Prostate gland (tissue), 2 donors: ENCODE results near the gene TRIP6. TPM values are rescaled to one million over a fixed set of nuclear protein-coding genes. Genes with fewer than 3 reads are reported as not detected.

Experiments
- DNase-seq: peaks from one replicate; pipeline ENCODE4 v3.0.0-alpha.2; 2019; ENCODE audit warnings: low spot score
- H3K27ac ChIP-seq, 2 donors: fragments of 200-600 bp; sonication (generic); 2 replicates each; pipeline ENCODE4 v1.5.1; 2017 to 2019
- H3K27me3 ChIP-seq: fragments of 200-600 bp; sonication (generic); replicated peaks from 2 replicates; pipeline ENCODE4 v1.5.1; 2019; ENCODE audit not compliant: insufficient read depth
- H3K36me3 ChIP-seq, 2 donors: fragments of 200-600 bp; sonication (generic); 1 replicate in 1 of 2; 2 replicates in 1 of 2; pipeline versions ENCODE4 v1.5.1 to v1.8.1; 2017 to 2019
- H3K4me1 ChIP-seq: fragments of 200-600 bp; sonication (generic); replicated peaks from 2 replicates; pipeline ENCODE4 v1.5.1; 2019
- H3K4me3 ChIP-seq, 2 donors: fragments of 200-600 bp; sonication (generic); 2 replicates each; pipeline ENCODE4 v1.5.1; 2017 to 2019
- H3K9me3 ChIP-seq: fragments of 200-600 bp; sonication (generic); 2 replicates; pipeline ENCODE4 v1.5.1; 2017
- POLR2A ChIP-seq: fragments of 450-650 bp; IDR thresholded peaks from one replicate; pipeline ENCODE4 v1.6.1; 2016; ENCODE audit warnings: antibody characterized with exemption, mild to moderate bottlenecking
- POLR2AphosphoS5 ChIP-seq: sonication (generic); formaldehyde crosslinking; IDR thresholded peaks from one replicate; pipeline ENCODE4 v1.6.1; 2017; ENCODE audit warnings: antibody characterized with exemption
- WGBS: methylation state at CpG from one replicate; pipeline ENCODE4 v1.1.5; 2018; 5-methylcytosine and 5-hydroxymethylcytosine counted together
- intact Hi-C: fragments of 100-400 bp; cut with DNase I; formaldehyde crosslinking; loops from one replicate; pipeline ENCODE4 v1.14.2; 2022
- total RNA-seq, 2 donors: library from RNA; depleted of rRNA; stranded (reverse); fragments of >200 nt; gene quantifications; one replicate each; pipeline ENCODE4 v1.1.0, GENCODE V29; 2016
- TF ChIP-seq, protein P1 (sequence below), 4 experiments: fragments of 200-600 bp in 2 of 4; fragments of 450-650 bp in 2 of 4; sonication (generic) in 2 of 4; IDR thresholded peaks; 1 replicate in 3 of 4; 2 replicates in 1 of 4; pipeline ENCODE4 v1.5.1; 2016 to 2019; ENCODE audit warnings: antibody characterized with exemption in 4 of 4, mild to moderate bottlenecking in 2 of 4, moderate library complexity in 2 of 4

TRIP6 gene
- total RNA-seq, 2 donors from 2014 or later = 65.9 to 113 TPM

DNA sequence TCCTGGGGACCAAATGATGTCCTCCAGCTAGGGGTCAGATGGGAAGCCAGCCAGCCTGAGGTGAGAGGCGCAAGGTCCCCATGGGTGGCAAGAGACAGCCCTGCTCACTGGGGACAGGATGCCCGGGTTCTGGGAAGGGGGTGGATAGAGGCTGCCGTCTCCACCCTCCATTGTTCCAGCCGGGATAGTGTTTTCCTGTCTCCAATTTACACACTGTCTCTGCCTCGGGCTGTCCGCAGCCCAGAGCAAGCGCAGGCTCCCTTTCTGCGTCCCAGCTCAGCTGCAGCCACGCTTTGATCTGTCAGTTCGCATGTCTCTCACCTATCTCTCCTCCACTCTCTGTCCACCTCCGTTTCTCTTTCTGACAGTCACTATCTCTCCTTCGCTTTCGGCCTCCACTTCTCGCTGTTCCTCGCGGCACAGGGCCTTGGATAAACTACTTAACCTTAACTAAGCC, 41.9 kb upstream of the TRIP6 start:
- intact Hi-C loops = loop anchor here (5.0 kb wide), 1 partner anchor 118 kb away; the partner anchor contains the start of gene POP7
- H3K4me1 ChIP-seq = peaks cover 8% of the 10 kb centered on the region
- WGBS = 12% methylated on average over 16 of the region's 16 CpGs
- peaks cover 2 to 12% of the 10 kb centered on the region in 2 donors for H3K36me3 ChIP-seq
- no peaks in the 10 kb centered on the region for H3K9me3 ChIP-seq
- peak overlapping the region; percentile 71 to 76 for H3K4me3 ChIP-seq
- H3K27ac ChIP-seq = peak overlapping the region; percentile 70 to 85
- peak; percentile 53 for DNase-seq
- no peak for TF ChIP-seq POLR2AphosphoS5
- TF ChIP-seq POLR2A = no peak
- TF ChIP-seq, protein P1, sequence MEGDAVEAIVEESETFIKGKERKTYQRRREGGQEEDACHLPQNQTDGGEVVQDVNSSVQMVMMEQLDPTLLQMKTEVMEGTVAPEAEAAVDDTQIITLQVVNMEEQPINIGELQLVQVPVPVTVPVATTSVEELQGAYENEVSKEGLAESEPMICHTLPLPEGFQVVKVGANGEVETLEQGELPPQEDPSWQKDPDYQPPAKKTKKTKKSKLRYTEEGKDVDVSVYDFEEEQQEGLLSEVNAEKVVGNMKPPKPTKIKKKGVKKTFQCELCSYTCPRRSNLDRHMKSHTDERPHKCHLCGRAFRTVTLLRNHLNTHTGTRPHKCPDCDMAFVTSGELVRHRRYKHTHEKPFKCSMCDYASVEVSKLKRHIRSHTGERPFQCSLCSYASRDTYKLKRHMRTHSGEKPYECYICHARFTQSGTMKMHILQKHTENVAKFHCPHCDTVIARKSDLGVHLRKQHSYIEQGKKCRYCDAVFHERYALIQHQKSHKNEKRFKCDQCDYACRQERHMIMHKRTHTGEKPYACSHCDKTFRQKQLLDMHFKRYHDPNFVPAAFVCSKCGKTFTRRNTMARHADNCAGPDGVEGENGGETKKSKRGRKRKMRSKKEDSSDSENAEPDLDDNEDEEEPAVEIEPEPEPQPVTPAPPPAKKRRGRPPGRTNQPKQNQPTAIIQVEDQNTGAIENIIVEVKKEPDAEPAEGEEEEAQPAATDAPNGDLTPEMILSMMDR (IDR thresholded peaks at IDR 0.05) = no peak
- H3K27me3 ChIP-seq = no peaks in the 10 kb centered on the region

DNA sequence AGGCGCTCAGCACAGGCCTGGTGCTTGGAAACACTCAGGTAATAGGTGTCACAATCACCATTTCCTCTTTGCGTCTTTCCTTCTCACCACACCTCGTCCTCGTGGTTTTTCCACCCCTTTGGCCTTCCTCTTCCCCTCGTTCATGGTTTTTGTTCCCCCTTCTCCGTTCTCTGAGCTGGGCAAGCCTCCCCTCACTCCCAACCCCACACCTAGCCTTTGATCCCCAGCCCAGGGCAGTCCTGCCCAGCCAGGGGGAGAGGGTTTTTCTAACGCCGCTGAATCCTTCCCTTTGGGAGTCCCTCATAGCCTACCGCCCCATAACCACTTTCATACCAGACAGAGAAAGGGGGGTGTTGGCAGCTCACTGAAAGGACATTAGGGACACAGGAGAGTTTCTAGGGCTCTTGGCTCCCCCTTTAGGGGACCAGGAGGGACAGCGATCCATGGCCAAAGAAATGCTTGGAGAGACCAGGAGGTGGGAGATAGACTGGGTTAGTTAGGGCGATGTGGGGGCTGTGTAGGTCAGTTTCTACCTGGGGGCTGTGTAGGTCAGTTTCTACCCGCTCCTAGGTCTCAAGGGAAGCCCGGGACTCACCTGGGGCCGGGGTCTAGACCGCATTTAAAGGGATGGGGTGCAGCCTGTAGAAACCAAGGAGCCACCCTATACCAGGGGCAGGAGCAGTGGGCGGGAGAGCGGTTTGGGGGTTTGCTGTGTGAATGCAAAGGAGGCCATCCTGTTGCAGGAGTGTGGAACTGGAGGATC, 41.3 kb upstream of the TRIP6 start:
- WGBS = 9% methylated on average over 17 of the region's 17 CpGs
- Histone ChIP-seq H3K27ac (peak overlapping the region; percentile 70 to 85), H3K4me1 (peaks cover 8% of the 10 kb centered on the region), H3K36me3 (peaks cover 2 to 12% of the 10 kb centered on the region in 2 donors), H3K27me3 (no peaks in the 10 kb centered on the region), H3K9me3 (no peaks in the 10 kb centered on the region), H3K4me3 (peak overlapping the region; percentile 71 to 76)
- intact Hi-C loops = loop anchor here (2.0 to 5.0 kb wide), 2 partner anchors 23 to 119 kb away; partner anchors contain the start of gene POP7
- no peak for DNase-seq
- TF ChIP-seq, protein P1 (IDR thresholded peaks at IDR 0.05) = peak in 2 of 4 experiments; percentile 28 to 43
- TF ChIP-seq POLR2AphosphoS5 (no peak), POLR2A (peak; percentile 10)

DNA sequence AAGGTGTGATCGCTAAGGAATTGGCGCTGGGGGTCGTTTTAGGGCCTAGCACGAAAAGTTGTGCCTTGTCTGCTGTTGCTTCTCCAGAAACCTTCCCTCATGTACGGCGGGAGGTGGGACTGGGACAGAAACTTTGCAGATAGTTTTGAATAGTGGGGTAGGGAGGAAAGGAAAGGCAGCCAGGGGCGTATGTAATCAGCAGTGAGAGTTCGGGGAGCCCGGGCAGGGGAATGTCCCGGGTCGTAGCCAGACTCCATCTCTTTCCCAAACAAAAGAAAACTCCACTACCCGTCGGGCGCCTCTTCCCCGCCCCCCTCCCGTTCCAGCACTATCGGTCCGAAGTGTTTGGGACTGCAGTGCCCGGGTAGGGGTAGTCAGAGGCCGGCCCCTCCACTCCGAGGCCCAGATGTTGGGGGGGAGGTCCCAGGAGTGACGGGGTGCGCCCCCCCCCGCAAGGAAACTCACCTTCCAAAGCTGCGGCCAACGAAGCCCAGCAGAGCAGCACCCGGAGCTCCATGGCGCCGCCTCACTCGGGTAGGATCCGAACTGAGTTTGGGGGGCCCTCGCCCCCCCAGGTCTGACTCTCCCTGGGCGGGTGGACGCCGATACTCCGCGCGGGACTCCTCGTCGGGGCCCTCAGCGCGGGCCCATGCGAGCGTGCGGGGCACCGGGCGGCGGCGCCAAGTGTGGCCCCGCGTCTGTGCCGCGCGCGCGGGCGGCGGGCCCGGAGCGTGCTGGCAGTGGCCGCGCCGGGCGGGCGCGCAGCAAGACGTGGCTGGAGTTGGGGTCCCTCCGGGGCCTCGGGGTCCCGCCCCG, 40.5 kb upstream of the TRIP6 start:
- 1% methylated on average over 57 of the region's 71 CpGs for WGBS
- DNase-seq = peak; percentile 49

DNA sequence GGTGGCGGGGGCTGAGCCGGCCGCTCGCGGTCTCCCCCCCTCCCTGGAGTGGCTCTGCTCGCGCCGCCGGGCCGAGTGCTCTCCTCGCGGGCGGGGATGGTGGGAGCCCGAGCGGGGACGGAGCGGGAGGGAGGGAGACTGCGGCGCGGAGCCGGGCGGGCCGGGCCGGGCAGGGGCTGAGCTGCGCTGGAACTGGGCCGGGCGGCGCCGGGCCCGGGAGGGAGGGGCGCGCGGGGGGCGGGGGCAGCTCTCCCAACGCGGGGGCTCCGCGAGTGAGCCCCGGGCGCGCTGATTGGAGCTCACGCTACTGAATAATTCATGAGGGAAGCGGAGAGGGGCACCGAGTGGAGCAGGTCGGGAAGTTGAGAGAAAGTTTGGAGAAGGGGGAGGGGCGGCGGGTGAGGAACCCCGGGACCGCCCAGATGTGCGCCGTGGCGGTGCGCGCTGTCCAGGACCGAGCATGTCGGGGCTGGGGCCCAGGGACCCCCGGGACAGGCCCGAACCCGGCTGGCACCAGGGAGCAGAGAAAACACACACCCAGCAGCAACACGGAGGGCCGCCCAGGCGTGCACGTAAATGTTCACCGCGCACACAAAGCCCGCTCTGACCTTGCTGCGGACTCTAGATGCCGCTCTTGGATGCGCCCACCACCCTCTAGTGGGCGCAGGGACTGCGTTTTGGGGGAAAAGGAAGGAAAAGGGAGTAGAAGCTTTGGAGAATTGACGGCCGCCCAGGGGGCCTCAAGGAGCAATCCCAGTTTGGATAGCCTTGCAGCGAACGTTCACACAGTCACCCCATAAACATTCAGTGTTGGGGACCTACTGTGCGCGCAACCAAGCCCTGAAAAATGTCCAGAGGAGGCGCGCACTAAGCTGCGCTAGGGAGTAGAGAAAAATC, 39.6 kb upstream of the TRIP6 start, which contains the start of gene EPHB4:
Gene EPHB4 (minus strand): TSS at position 194 of the 897 bp plus-strand sequence. CDS start 493 bp downstream, outside the sequence.
- peak; percentile 90 for DNase-seq
- Histone ChIP-seq H3K4me1 (peaks cover 8% of the 10 kb centered on the region), H3K9me3 (no peaks in the 10 kb centered on the region), H3K36me3 (peaks cover 0 to 4% of the 10 kb centered on the region in 2 donors), H3K4me3 (peak within 1 kb of the TSS; percentile 71 to 76), H3K27me3 (no peaks in the 10 kb centered on the region), H3K27ac (peak within 1 kb of the TSS; percentile 70 to 85)
- under 1% methylated on average over 58 of the region's 80 CpGs for WGBS
- intact Hi-C loops = loop anchor here (2.0 to 5.0 kb wide), 2 partner anchors 25 to 120 kb away; partner anchors contain the start of gene POP7
- TF ChIP-seq, protein P1 (IDR thresholded peaks at IDR 0.05) = no peak
- peak; percentile 68 for TF ChIP-seq POLR2AphosphoS5
- peak; percentile 47 for TF ChIP-seq POLR2A

More for the DNA sequence above, 40.5 kb upstream of the TRIP6 start:
- Histone ChIP-seq H3K4me3 (peak overlapping the region; percentile 71 to 76), H3K9me3 (no peaks in the 10 kb centered on the region), H3K27ac (peak overlapping the region; percentile 70 to 85), H3K27me3 (no peaks in the 10 kb centered on the region), H3K4me1 (peaks cover 8% of the 10 kb centered on the region), H3K36me3 (peaks cover 2 to 12% of the 10 kb centered on the region in 2 donors)
- intact Hi-C loops = loop anchor here (2.0 to 5.0 kb wide), 2 partner anchors 24 to 119 kb away; partner anchors contain the start of gene POP7
- TF ChIP-seq POLR2A (no peak), POLR2AphosphoS5 (no peak)
- TF ChIP-seq, protein P1 (IDR thresholded peaks at IDR 0.05) = no peak
